Fibroblast of lung (primary cell): ENCODE measurements around the gene MTX3. TPM values are rescaled to one million over a fixed set of nuclear protein-coding genes. Genes with fewer than 3 reads are reported as not detected.

ENCODE experiments used
- DNase-seq, 2 donors: peaks; one replicate each; pipeline versions ENCODE4 v3.0.0 to v3.0.0-alpha.2; 2010; ENCODE audit warnings: low read depth in 2 of 2
- H2AFZ ChIP-seq: 2 replicates; pipeline ENCODE4 v1.5.1; 2012; ENCODE audit warnings: low read length, control low read depth, inconsistent platforms
- H3K27ac ChIP-seq: 2 replicates; pipeline ENCODE4 v1.5.1; 2011; ENCODE audit warnings: low read length, control low read depth; ENCODE audit not compliant: insufficient read depth
- H3K27me3 ChIP-seq: 2 replicates; pipeline ENCODE4 v1.5.1; 2011; ENCODE audit warnings: mild to moderate bottlenecking, low read length; ENCODE audit not compliant: control insufficient read depth, insufficient read depth
- H3K36me3 ChIP-seq: 2 replicates; pipeline ENCODE4 v1.5.1; 2011; ENCODE audit warnings: low read length; ENCODE audit not compliant: control insufficient read depth, insufficient read depth
- H3K4me1 ChIP-seq: 2 replicates; pipeline ENCODE4 v1.5.1; 2011; ENCODE audit warnings: low read length; ENCODE audit not compliant: control insufficient read depth, insufficient read depth; ENCODE audit errors: extremely low read depth
- H3K4me2 ChIP-seq: 2 replicates; pipeline ENCODE4 v1.5.1; 2011; ENCODE audit warnings: low read length, control low read depth; ENCODE audit not compliant: insufficient read depth; ENCODE audit errors: extremely low read depth
- H3K4me3 ChIP-seq, 4 experiments: fragments of 200-600 bp in 1 of 4; sonication (generic) in 1 of 4; replicated peaks in 1 of 4; 2 replicates each; pipeline ENCODE4 v1.5.1; 2011 to 2016; ENCODE audit warnings: low read length in 4 of 4, low read depth in 3 of 4, mild to moderate bottlenecking in 3 of 4, control low read depth in 2 of 4, inconsistent platforms in 1 of 4, mixed read lengths in 1 of 4; ENCODE audit not compliant: insufficient read depth in 1 of 4; ENCODE audit errors: control extremely low read depth in 1 of 4
- H3K79me2 ChIP-seq: 2 replicates; pipeline ENCODE4 v1.5.1; 2012; ENCODE audit warnings: mild to moderate bottlenecking, low read length, inconsistent platforms; ENCODE audit not compliant: control insufficient read depth, insufficient read depth
- H3K9ac ChIP-seq: 2 replicates; pipeline ENCODE4 v1.5.1; 2011; ENCODE audit warnings: mild to moderate bottlenecking, low read length, control low read depth; ENCODE audit not compliant: insufficient read depth
- H3K9me3 ChIP-seq: 2 replicates; pipeline ENCODE4 v1.5.1; 2012; ENCODE audit warnings: low read depth, low read length; ENCODE audit not compliant: control insufficient read depth, insufficient read depth
- H4K20me1 ChIP-seq: 2 replicates; pipeline ENCODE4 v1.5.1; 2011; ENCODE audit warnings: low read length; ENCODE audit not compliant: control insufficient read depth, insufficient read depth; ENCODE audit errors: extremely low read depth
- CTCF ChIP-seq, 2 donors: IDR thresholded peaks in 1 of 2; conservative IDR thresholded peaks in 1 of 2; 1 replicate in 1 of 2; 2 replicates in 1 of 2; pipeline ENCODE4 v1.5.1; 2011 to 2012; ENCODE audit warnings: low read length in 2 of 2, control low read depth in 1 of 2, inconsistent platforms in 1 of 2, low read depth in 1 of 2, mild to moderate bottlenecking in 1 of 2
- EZH2 ChIP-seq: IDR thresholded peaks from 2 replicates; pipeline ENCODE4 v1.5.1; 2012; ENCODE audit warnings: low read length, control low read depth, mild to moderate bottlenecking; ENCODE audit errors: missing control alignments
- polyA plus RNA-seq, 2 donors: library from polyadenylated mRNA; depleted of rRNA in 1 of 2; stranded (reverse) in 1 of 2; unstranded in 1 of 2; fragments of >200 nt; gene quantifications; 2 replicates each; pipeline ENCODE4 v1.2.1, GENCODE V29; 2011 to 2012; ENCODE audit warnings: missing spikeins in 1 of 2
- total RNA-seq: library from RNA; depleted of rRNA; stranded (reverse); fragments of >200 nt; gene quantifications from 2 replicates; pipeline ENCODE4 v1.2.1, GENCODE V29; 2014

MTX3 gene
- total and polyA plus RNA-seq, 2 donors (not counting 1 experiment from before 2014, with no cell fraction given): 11.2 to 18.0 TPM

- H3K79me2 ChIP-seq: no peaks in the 10 kb centered on the region
- DNase-seq: peak in 1 of 2 donors; percentile 22
- TF ChIP-seq EZH2 (no peak), CTCF (conservative IDR thresholded peaks at IDR 0.05 in 1 of 2, IDR thresholded peaks at IDR 0.05 in 1 of 2; ENCODE audit: low read depth in 1 of 2, low read length in 2 of 2) (no peak)
- no peak overlapping the region for H3K4me3 ChIP-seq
- no peak overlapping the region for H2AFZ ChIP-seq
- H3K4me1 ChIP-seq: no peaks in the 10 kb centered on the region
- no peak overlapping the region for H3K4me2 ChIP-seq
- H3K36me3 ChIP-seq: no peaks in the 10 kb centered on the region
- no peak overlapping the region for H3K27ac ChIP-seq
- H3K9me3 ChIP-seq: no peaks in the 10 kb centered on the region
- peaks cover 3% of the 10 kb centered on the region for H3K27me3 ChIP-seq
- H4K20me1 ChIP-seq: no peaks in the 10 kb centered on the region
- no peak overlapping the region for H3K9ac ChIP-seq
Measured at GRCh38 chr5:79936646-79937216, 54.3 kb downstream of the MTX3 start.

- Histone ChIP-seq H3K4me2 (no peak overlapping the region), H4K20me1 (no peaks in the 10 kb centered on the region), H3K27me3 (peaks cover 3% of the 10 kb centered on the region), H3K4me1 (no peaks in the 10 kb centered on the region), H3K4me3 (no peak overlapping the region), H3K27ac (no peak overlapping the region), H3K79me2 (no peaks in the 10 kb centered on the region), H3K9me3 (no peaks in the 10 kb centered on the region), H3K36me3 (no peaks in the 10 kb centered on the region), H2AFZ (no peak overlapping the region), H3K9ac (no peak overlapping the region)
- peak in 1 of 2 donors; percentile 74 for DNase-seq
- no peak for TF ChIP-seq EZH2
- no peak for TF ChIP-seq CTCF (conservative IDR thresholded peaks at IDR 0.05 in 1 of 2, IDR thresholded peaks at IDR 0.05 in 1 of 2; ENCODE audit: low read depth in 1 of 2, low read length in 2 of 2)
Measured at GRCh38 chr5:79936002-79936645, 54.9 kb downstream of the MTX3 start.

GRCh38 chr5:79934681-79935080, 56.4 kb downstream of the MTX3 start:
- H4K20me1 ChIP-seq: no peaks in the 10 kb centered on the region
- H3K9ac ChIP-seq: no peak overlapping the region
- no peaks in the 10 kb centered on the region for H3K9me3 ChIP-seq
- no peak overlapping the region for H3K4me3 ChIP-seq
- no peak overlapping the region for H3K4me2 ChIP-seq
- H3K27ac ChIP-seq: no peak overlapping the region
- no peak overlapping the region for H2AFZ ChIP-seq
- H3K4me1 ChIP-seq: no peaks in the 10 kb centered on the region
- TF ChIP-seq CTCF (conservative IDR thresholded peaks at IDR 0.05 in 1 of 2, IDR thresholded peaks at IDR 0.05 in 1 of 2; ENCODE audit: low read depth in 1 of 2, low read length in 2 of 2): no peak
- TF ChIP-seq EZH2: no peak
- no peaks in the 10 kb centered on the region for H3K36me3 ChIP-seq
- H3K79me2 ChIP-seq: no peaks in the 10 kb centered on the region
- H3K27me3 ChIP-seq: no peaks in the 10 kb centered on the region
- no peak for DNase-seq
